HepG2 (cell line): Measurements from ENCODE around the gene KEL. TPM values are rescaled to one million over a fixed set of nuclear protein-coding genes. Genes with fewer than 3 reads are reported as not detected.

ENCODE experiments used
- ATAC-seq: fragments of 200-7000 bp; cut with Tn5 transposase; 3 replicates; pipeline ENCODE4 v1.9.1; 2020; ENCODE audit warnings: mild to moderate bottlenecking, moderate library complexity
- BruUV-seq: library from RNA; stranded (reverse); fragments of 400-500 nt; replicated peaks from 2 replicates; lab custom pipeline; 2021; lab: Mats Ljungman, UMichigan
- CTCF ChIA-PET: fragments of 300-600 bp; formaldehyde crosslinking; extraction: SDS; loops from one replicate; lab custom pipeline; 2021; ENCODE audit warnings: low total read pairs, inconsistent platforms, low intra/inter-chr PET ratio; lab: Yijun Ruan, JAX
- POLR2A ChIA-PET: fragments of 350-600 bp; sonication (Branson Sonifier 250); formaldehyde crosslinking; loops from one replicate; lab custom pipeline; 2020; ENCODE audit warnings: antibody characterized with exemption, inconsistent platforms; lab: Yijun Ruan, JAX
- DNase-seq: peaks from one replicate; pipeline ENCODE4 v3.0.0-alpha.2; 2015; ENCODE audit warnings: low spot score
- FAIRE-seq: peaks from 3 replicates; lab custom pipeline; 2011; peaks lifted over from hg19 to GRCh38; lab: Jason Lieb, UNC
- H2AFZ ChIP-seq: one replicate; pipeline ENCODE4 v1.6.1; 2011; ENCODE audit warnings: low read length, inconsistent platforms
- H3K27ac ChIP-seq: fragments of 300-600 bp; 3 replicates; pipeline ENCODE4 v1.8.0; 2011; ENCODE audit warnings: mixed run types, mild to moderate bottlenecking, mixed read lengths, low read length, inconsistent platforms; ENCODE audit not compliant: insufficient read depth; ENCODE audit errors: extremely low read length
- H3K27me3 ChIP-seq, 2 experiments: fragments of 200-600 bp in 1 of 2; 2 replicates in 1 of 2; 3 replicates in 1 of 2; pipeline versions ENCODE4 v1.6.0 to v1.8.0; 2011; ENCODE audit warnings: low read length in 2 of 2, mild to moderate bottlenecking in 2 of 2, moderate library complexity in 2 of 2, inconsistent platforms in 1 of 2; ENCODE audit not compliant: insufficient read depth in 2 of 2, control insufficient read depth in 1 of 2
- H3K36me3 ChIP-seq, 2 experiments: fragments of 200-600 bp in 1 of 2; replicated peaks in 1 of 2; 2 replicates in 1 of 2; 3 replicates in 1 of 2; pipeline versions ENCODE4 v1.5.1 to v1.8.0; 2011; ENCODE audit warnings: low read length in 2 of 2, inconsistent platforms in 1 of 2; ENCODE audit not compliant: insufficient read depth in 2 of 2, control insufficient read depth in 1 of 2
- H3K4me1 ChIP-seq: 2 replicates; pipeline ENCODE4 v1.5.1; 2012; ENCODE audit warnings: low read length, inconsistent platforms; ENCODE audit not compliant: insufficient read depth
- H3K4me2 ChIP-seq: 2 replicates; pipeline ENCODE4 v1.6.0; 2011; ENCODE audit warnings: low read depth, low read length, inconsistent platforms
- H3K4me3 ChIP-seq, 3 experiments: fragments of 200-600 bp in 1 of 3; sonication (generic), shearing (Covaris generic) in 1 of 3; replicated peaks in 1 of 3; 2 replicates each; pipeline ENCODE4 v1.5.1; 2011 to 2016; ENCODE audit warnings: low read length in 3 of 3, inconsistent platforms in 2 of 3, low read depth in 2 of 3, mild to moderate bottlenecking in 2 of 3, control low read depth in 1 of 3, mixed read lengths in 1 of 3; ENCODE audit not compliant: insufficient read depth in 1 of 3
- H3K79me2 ChIP-seq: one replicate; pipeline ENCODE4 v1.6.1; 2011; ENCODE audit warnings: low read length, inconsistent platforms; ENCODE audit not compliant: insufficient read depth
- H3K9ac ChIP-seq: 2 replicates; pipeline ENCODE4 v1.6.0; 2011; ENCODE audit warnings: mild to moderate bottlenecking, low read depth, low read length, inconsistent platforms; ENCODE audit not compliant: insufficient read depth
- H3K9me3 ChIP-seq: 2 replicates; pipeline ENCODE4 v1.5.1; 2012; ENCODE audit warnings: mild to moderate bottlenecking, low read length
- H4K20me1 ChIP-seq: 2 replicates; pipeline ENCODE4 v1.6.0; 2011; ENCODE audit warnings: inconsistent platforms, mild to moderate bottlenecking, low read length, moderate library complexity; ENCODE audit not compliant: insufficient read depth
- CHD2 ChIP-seq: IDR thresholded peaks from 2 replicates; pipeline ENCODE4 v1.6.1; 2011; ENCODE audit warnings: low read depth, low read length, improper control_type of control experiment
- FOXA3 ChIP-seq: IDR thresholded peaks from 2 replicates; pipeline ENCODE4 v1.6.1; 2016; ENCODE audit warnings: missing genetic modification reagents, missing compliant biosample characterization
- HNF1B ChIP-seq: sonication (generic); formaldehyde crosslinking; IDR thresholded peaks from 2 replicates; pipeline ENCODE4 v1.5.1; 2020; ENCODE audit warnings: mild to moderate bottlenecking, moderate library complexity, missing genetic modification reagents
- JUNB ChIP-seq: sonication (generic); formaldehyde crosslinking; IDR thresholded peaks from 2 replicates; pipeline ENCODE4 v1.8.0; 2022; ENCODE audit warnings: missing genetic modification reagents, mild to moderate bottlenecking, borderline replicate concordance
- MLLT10 ChIP-seq: sonication (generic); formaldehyde crosslinking; IDR thresholded peaks from 2 replicates; pipeline ENCODE4 v1.4.0; 2020; ENCODE audit warnings: missing genetic modification reagents
- MTA1 ChIP-seq: sonication (generic); formaldehyde crosslinking; IDR thresholded peaks from 2 replicates; pipeline ENCODE4 v1.4.0; 2020; ENCODE audit warnings: missing genetic modification reagents, mild to moderate bottlenecking, borderline replicate concordance
- NFE2 ChIP-seq: sonication (generic); formaldehyde crosslinking; IDR thresholded peaks from 2 replicates; pipeline ENCODE4 v1.4.0; 2020; ENCODE audit warnings: missing genetic modification reagents
- PAWR ChIP-seq: sonication (generic); formaldehyde crosslinking; IDR thresholded peaks from 2 replicates; pipeline ENCODE4 v1.4.0; 2020; ENCODE audit warnings: missing genetic modification reagents, mild to moderate bottlenecking, borderline replicate concordance
- RFX3 ChIP-seq: IDR thresholded peaks from 2 replicates; pipeline ENCODE4 v1.6.1; 2016; ENCODE audit warnings: missing biosample characterization, missing genetic modification reagents
- SIN3B ChIP-seq: fragments of 150-350 bp; IDR thresholded peaks from 2 replicates; pipeline ENCODE4 v1.6.1; 2014; ENCODE audit warnings: low read length
- SRSF1 ChIP-seq: fragments of 200-400 bp; formaldehyde crosslinking; optimal IDR thresholded peaks from 2 replicates; pipeline ENCODE3; 2017; ENCODE audit warnings: mild to moderate bottlenecking, low read depth, low read length, moderate library complexity
- TBL1XR1 ChIP-seq: fragments of 150-350 bp; IDR thresholded peaks from 2 replicates; pipeline ENCODE4 v1.6.1; 2014; ENCODE audit warnings: borderline replicate concordance, low read length; ENCODE audit not compliant: partially characterized antibody
- ZNF234 ChIP-seq: sonication (generic); formaldehyde crosslinking; conservative IDR thresholded peaks from 2 replicates; pipeline ENCODE4 v1.5.1; 2020; ENCODE audit warnings: mild to moderate bottlenecking, missing genetic modification reagents
- ZSCAN9 ChIP-seq: IDR thresholded peaks from 2 replicates; pipeline ENCODE4 v1.6.1; 2016; ENCODE audit warnings: borderline replicate concordance
- WGBS: methylation state at CpG from one replicate; pipeline ENCODE4 v1.1.6; 2017; ENCODE audit warnings: low lambda C conversion rate; 5-methylcytosine and 5-hydroxymethylcytosine counted together
- in situ Hi-C: cut with HindIII; loops from 2 replicates; pipeline ENCODE4 v1.10.0; 2017; ENCODE audit warnings: low pct_unique_long_range_greater_than_20kb; ENCODE audit not compliant: extremely low pct_ligation_motif_present
- intact Hi-C: fragments of 100-400 bp; cut with micrococcal nuclease; formaldehyde crosslinking; loops from one replicate; pipeline ENCODE4 v1.10.0; 2022; ENCODE audit not compliant: unreplicated experiment
- polyA plus RNA-seq, 8 experiments: library from polyadenylated mRNA; depleted of rRNA in 3 of 8; stranded (reverse) in 7 of 8; unstranded in 1 of 8; fragments of >200 nt; fragmentation: Illumina TruSeq in 4 of 8; extraction: Trizol in 4 of 8; gene quantifications; 2 replicates each; pipeline versions ENCODE4 v1.2.1 to v1.2.3, GENCODE V29; 2011 to 2016; ENCODE audit warnings: low read depth in 4 of 8, missing spikeins in 1 of 8, mixed read lengths in 1 of 8; ENCODE audit not compliant: insufficient read depth in 1 of 8
- total RNA-seq, 5 experiments: library from RNA; depleted of rRNA; stranded (reverse); fragments of >200 nt; fragmentation: Illumina TruSeq; extraction: Trizol; gene quantifications; 2 replicates each; pipeline ENCODE4 v1.2.3, GENCODE V29; 2016; ENCODE audit warnings: low read depth in 1 of 5
- TF ChIP-seq, protein P1 (sequence below): sonication (generic); formaldehyde crosslinking; IDR thresholded peaks from 2 replicates; pipeline ENCODE4 v1.9.0; 2021; ENCODE audit warnings: missing genetic modification reagents, borderline replicate concordance
- TF ChIP-seq, protein P2 (sequence below): sonication (generic); formaldehyde crosslinking; conservative IDR thresholded peaks from 2 replicates; pipeline ENCODE4 v1.8.0; 2022; ENCODE audit warnings: low read depth, missing genetic modification reagents

KEL gene
- total and polyA plus RNA-seq, 2 of the 13 experiments (the other 11 are each of a cell fraction or from before 2014, with no cell fraction given), result 0.03 TPM; not detected in 1

- ATAC-seq (no peak), FAIRE-seq (no peak), DNase-seq (no peak)
- H2AFZ ChIP-seq, result no peak overlapping the region
- 3% methylated on average over 3 of the region's 3 CpGs for WGBS
- no peak overlapping the region for H3K9ac ChIP-seq
- H3K36me3 ChIP-seq, result no peaks in the 10 kb centered on the region
- no peak overlapping the region for H3K27ac ChIP-seq
- H3K4me2 ChIP-seq, result no peak overlapping the region
- in situ Hi-C loops, result no loop called here
- ChIA-PET POLR2A (no interaction called here), CTCF (no interaction called here)
- no peaks in the 10 kb centered on the region for H3K4me1 ChIP-seq
- no peak overlapping the region for H3K4me3 ChIP-seq
- no peaks in the 10 kb centered on the region for H4K20me1 ChIP-seq
- TF ChIP-seq NFE2 (CRISPR knock-in tag) (no peak), RFX3 (CRISPR knock-in tag) (no peak), SRSF1 (no peak), FOXA3 (CRISPR knock-in tag) (no peak), TBL1XR1 (no peak), HNF1B (CRISPR knock-in tag) (no peak), MLLT10 (no peak), SIN3B (no peak), MTA1 (CRISPR knock-in tag) (no peak), ZNF234 (CRISPR knock-in tag) (no peak), ZSCAN9 (CRISPR knock-in tag) (no peak), CHD2 (no peak), JUNB (CRISPR knock-in tag) (no peak), PAWR (CRISPR knock-in tag) (no peak)
- TF ChIP-seq, protein P1, sequence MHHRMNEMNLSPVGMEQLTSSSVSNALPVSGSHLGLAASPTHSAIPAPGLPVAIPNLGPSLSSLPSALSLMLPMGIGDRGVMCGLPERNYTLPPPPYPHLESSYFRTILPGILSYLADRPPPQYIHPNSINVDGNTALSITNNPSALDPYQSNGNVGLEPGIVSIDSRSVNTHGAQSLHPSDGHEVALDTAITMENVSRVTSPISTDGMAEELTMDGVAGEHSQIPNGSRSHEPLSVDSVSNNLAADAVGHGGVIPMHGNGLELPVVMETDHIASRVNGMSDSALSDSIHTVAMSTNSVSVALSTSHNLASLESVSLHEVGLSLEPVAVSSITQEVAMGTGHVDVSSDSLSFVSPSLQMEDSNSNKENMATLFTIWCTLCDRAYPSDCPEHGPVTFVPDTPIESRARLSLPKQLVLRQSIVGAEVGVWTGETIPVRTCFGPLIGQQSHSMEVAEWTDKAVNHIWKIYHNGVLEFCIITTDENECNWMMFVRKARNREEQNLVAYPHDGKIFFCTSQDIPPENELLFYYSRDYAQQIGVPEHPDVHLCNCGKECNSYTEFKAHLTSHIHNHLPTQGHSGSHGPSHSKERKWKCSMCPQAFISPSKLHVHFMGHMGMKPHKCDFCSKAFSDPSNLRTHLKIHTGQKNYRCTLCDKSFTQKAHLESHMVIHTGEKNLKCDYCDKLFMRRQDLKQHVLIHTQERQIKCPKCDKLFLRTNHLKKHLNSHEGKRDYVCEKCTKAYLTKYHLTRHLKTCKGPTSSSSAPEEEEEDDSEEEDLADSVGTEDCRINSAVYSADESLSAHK (CRISPR knock-in tag), result no peak
- TF ChIP-seq, protein P2, sequence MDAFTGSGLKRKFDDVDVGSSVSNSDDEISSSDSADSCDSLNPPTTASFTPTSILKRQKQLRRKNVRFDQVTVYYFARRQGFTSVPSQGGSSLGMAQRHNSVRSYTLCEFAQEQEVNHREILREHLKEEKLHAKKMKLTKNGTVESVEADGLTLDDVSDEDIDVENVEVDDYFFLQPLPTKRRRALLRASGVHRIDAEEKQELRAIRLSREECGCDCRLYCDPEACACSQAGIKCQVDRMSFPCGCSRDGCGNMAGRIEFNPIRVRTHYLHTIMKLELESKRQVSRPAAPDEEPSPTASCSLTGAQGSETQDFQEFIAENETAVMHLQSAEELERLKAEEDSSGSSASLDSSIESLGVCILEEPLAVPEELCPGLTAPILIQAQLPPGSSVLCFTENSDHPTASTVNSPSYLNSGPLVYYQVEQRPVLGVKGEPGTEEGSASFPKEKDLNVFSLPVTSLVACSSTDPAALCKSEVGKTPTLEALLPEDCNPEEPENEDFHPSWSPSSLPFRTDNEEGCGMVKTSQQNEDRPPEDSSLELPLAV (CRISPR knock-in tag), result no peak
- H3K9me3 ChIP-seq, result no peaks in the 10 kb centered on the region
- intact Hi-C loops, result no loop called here
- peaks cover 0 to 20% of the 10 kb centered on the region in 2 experiments; a peak in 1 of 5 replicates for H3K27me3 ChIP-seq
- no TSS peak for BruUV-seq
- no peaks in the 10 kb centered on the region for H3K79me2 ChIP-seq
These were observed 17.2 kb downstream of the KEL start for GRCh38 chr7:142945001-142945400.
